Femur (tissue), 1 donor: ENCODE measurements around the gene DUSP18.
"Not testable (repeated sequence)": the region's sequence is repeated elsewhere in the genome, so short reads cannot be mapped to it uniquely, and the experiment has no call there.

ENCODE experiments used
- DNase-seq: peaks from one replicate; pipeline ENCODE4 v3.0.0-alpha.2; 2017

The DUSP18 gene

DNA sequence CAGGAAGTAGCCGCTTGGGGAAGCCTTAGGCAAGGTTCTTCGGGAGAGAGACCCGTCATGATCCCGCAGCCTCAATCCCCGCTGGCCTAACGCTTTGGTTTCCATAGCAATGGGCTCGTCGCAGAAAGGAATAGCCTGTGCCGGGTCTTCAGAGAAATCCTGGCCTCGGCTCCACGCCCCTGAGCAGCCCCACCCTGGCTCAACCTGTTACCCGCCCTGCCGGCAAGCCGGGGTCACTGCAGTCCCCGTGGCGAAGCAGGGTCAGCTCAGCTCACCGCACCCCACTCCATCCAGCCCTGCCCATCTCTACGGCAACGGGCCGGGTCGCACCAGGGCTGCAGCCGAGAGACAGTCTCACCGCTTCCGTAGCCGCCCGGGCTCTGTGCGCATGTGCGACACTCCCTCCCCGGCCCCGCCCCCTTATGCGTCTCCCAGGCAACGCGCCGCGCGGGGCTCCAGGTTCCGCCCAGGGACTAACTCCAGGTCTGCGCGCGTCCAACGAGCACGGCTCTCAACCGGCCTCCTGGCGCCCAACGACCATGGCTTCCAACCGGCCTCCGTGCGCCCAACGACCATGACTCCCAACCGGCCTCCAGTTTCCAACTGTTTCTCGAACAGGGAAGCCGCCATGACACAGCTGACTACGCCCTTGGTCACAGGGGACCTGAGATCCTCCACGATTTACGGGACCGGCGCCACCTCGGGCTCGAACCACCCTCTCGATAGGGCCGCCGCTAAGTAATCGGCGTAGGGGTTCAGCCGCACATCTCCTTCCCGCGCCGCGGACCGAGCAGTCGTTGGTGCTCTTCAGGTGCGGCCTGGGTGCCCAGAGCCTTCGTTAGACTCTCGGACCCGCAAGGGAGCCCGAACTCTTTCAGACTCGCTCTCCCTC, at the start of gene DUSP18:
Gene DUSP18, minus strand, starts transcription at position 382 of the 892 bp plus-strand sequence. CDS start 3,872 bp downstream, outside the sequence.
- DNase-seq, result peak; percentile 95

DNA sequence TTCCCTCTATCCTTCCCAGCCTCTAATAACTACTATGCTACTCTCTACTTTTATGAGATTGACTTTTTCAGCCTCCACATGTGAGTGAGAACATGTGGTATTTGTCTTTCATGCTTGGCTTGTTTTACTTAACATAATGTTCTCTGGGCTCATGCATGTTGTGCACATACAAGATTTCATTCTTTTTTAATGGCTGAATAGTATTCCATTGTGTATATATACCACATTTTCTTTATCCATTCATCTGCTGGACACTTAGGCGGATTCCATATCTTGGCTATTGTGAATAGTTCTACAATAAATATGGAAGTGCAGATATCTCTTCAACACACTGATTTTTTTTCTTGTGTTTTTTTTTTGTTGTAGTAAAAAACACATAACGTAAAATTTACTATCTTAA, 46.4 kb upstream of the DUSP18 start:
- no peak for DNase-seq

DNA sequence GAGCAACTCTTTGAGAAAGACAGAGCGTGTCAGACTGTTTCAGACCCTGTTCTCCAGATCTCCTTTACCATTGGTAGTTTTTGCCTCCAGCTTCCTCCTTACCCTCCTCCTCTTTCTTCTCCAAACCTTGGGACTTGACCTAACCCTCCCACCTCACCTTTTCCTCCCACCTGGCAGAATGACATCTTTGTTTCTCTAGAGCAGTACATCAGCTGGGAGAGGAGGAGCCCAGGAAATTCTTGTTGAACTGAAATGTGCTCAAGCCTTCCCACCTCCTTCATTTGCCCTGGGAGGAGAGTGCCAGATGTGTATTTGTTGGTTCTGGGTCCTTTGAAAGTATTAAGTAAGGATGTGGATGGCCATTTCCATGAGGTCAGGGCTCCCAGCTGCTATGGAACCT, 44.4 kb upstream of the DUSP18 start:
- DNase-seq, result no peak

DNA sequence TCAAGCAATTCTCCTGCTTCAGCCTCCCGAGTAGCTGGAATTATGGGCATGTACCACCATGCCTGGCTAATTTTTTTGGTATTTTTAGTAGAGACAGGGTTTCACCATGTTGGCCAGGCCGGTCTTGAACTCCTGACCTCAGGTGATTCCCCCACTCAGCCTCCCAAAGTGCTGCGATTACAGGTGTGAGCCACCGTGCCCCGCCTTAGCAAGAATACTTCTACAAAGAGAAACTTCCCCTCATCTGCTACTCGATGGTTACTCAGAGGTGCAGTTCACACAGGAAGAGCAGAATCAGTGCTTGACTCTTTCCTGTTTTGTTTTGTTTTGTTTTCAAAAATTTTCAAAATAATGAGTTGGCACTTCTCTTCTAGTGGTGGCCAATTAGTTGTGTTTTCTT, 42.3 kb upstream of the DUSP18 start:
- DNase-seq, result not testable (repeated sequence)

DNA sequence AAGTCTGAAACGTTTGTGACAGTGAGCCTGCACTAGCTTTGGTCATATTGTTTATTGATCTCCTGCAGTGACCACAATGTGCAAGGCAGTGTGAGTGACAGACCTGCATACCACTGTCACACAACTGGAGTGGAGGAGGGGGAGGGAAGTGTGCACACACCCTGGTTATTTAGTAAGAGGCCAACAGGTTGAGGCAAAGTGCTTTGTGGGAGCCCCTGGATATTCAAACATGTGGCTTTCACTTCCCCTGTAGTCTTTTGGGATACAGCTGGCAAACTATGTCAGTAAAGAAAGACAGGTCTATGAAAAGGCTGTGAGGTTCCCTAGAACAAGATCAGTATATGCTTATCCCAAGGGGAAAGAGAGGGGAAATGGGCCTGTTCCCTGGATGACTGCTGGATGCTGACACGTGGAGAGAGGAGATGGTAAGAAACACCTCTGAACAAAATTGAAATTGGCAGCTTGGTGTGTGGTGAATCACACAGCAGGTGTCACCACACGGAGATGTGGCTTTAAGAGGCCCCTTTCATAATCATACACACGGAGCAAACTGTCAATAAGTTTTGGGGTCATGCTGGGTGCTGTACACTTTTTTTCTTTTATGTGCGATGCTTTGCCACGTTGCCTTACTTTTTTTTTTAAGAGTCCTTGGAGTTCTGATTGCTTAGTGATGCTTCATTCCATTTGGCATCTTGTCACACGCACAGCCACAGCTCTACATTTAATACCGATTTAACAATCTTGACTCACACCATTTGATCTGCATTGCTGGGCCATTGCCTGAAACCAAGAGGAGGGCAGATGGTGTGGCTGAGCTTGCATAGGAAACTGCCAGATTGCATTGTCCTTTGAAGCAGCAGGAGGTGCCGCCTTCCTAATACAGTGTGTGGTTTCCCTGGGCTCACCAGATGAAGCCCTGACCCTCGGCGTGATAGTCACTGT, 38.3 kb upstream of the DUSP18 start:
- no peak for DNase-seq

DNA sequence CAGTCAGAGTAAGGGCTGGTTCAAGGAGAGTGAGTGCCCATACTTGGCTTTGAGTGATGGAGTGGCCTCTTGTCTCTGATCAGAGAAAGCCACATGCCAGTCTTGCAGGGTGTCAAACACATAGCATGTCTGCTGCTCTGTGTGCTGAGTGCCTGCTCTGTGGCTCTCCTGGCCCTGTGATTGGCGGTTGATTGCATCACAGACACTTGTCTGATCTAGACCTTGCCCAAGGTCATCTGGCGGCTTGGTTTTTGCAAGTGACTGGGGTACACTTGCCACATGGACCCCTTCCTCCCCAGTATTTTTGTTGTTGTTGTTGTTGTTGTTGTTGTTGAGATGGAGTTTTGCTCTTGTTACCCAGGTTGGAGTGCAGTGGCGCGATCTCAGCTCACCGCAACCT, 37.3 kb upstream of the DUSP18 start:
- DNase-seq, result no peak

DNA sequence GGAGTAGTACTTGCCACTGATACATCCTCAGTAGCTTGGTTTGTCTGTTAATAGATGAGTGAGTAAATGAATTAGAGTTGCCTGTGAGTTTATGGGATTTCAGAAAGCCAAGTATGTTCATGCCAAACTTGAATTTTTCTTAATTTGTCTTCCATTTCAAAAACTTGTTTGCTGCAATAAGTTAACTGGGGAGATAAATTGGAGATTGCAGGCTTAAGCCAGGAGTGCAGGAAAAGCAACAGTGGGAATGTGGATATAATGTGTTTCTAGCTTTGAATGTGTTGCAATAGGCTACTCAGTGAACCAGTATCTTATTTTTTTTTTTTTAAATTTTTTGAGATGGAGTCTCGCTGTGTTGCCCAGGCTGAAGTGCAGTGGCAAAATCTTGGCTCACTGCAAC, 35.2 kb upstream of the DUSP18 start:
- DNase-seq, result no peak

DNA sequence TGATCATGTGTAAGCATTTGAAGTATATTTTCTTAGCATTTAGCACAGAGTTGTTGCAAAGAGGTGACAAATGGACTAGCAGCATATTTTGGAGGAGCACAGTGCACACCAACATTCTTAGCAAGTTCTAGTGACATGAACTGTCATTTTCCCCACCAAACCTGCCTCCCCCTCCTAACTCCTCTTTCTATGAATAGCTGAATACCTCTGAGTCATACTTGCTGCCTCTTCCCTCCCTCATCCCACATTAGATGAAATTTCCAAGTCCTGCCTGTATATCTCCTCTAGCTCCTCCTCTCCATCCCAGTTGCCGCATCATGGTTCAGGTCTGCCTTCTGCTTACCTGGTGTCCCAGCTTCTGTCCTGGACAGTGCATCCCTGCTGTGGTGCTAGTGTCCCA, 34.2 kb upstream of the DUSP18 start:
- no peak for DNase-seq

DNA sequence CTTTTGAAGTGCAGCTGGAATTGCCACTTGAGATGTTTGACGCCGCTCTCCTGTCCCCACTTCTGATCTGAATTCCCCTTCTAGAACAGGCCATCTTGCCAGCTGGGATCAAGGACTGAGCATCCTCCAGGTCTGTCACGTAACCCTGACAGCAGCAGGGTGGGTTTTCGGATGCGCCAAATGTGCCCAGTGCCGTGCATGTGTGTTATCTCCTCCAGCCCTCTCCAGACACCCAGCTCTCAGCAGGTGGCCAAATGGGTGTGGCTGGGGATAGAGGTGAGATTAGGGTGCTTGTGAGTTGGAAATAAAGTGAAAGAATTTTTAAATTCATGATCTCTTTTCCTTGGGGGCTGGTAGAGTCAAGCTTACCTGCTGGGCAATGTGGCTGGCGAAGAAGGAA, 30.3 kb upstream of the DUSP18 start:
- no peak for DNase-seq

DNA sequence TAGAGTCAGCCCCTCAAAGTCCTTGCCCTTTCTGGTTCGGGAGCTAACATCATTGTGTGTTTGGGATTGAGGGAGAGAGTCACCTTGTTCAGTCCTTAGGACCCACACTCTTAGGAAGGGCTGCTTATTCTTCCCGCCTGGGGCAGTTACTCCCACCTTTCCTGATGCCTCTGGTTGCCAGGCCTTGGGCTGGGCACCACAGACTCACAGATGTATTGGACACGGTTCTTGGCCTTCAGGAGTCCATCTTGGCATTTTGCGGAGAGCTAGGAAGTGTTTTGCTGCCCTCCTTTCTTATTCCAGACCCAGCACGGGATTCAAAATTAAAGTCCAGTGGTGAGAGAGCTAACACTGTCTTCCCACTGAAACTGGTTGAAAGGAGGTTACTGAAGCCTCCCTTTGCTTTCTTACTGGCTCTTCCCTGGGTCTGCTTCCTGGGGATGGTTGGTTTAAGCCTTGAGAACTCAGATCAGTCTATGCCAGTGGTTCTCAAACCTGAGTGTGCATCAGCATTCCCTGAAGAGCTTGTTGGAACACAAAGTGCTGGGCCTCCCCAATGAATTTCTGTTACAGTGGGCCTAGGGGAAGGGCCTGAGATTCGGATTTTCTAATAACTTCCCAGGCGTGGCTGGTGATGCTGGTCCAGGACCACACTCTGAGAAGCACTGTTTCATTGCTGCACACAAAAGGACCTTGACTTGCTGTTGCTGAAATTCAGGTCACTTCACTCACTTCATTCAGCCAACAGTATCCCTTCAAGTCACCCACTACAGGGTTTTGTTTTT, 28.4 kb upstream of the DUSP18 start:
- DNase-seq, result no peak

DNA sequence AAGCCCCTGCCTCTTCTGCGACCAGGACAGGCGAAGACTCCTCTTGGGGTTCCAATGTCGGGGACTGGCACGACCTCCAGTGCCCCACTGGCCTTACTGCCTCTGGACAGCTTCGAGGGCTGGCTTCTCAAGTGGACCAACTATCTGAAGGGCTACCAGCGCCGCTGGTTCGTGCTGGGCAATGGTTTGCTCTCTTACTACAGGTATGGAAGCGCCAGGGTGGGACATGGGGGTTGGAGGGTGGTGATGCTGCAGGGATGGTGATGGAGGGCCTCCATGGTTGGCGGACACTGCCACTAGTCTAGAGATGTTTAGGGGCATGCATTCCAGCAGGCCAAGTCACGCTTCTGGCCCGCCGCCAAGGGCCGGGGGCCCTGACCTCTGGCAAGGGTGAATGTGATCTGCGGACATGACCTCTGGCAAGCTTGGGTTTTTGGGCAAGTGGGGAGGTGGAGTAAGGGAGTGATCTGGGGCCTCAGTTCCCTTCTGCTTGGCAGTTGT, 27.7 kb upstream of the DUSP18 start:
- peak; percentile 26 for DNase-seq

DNA sequence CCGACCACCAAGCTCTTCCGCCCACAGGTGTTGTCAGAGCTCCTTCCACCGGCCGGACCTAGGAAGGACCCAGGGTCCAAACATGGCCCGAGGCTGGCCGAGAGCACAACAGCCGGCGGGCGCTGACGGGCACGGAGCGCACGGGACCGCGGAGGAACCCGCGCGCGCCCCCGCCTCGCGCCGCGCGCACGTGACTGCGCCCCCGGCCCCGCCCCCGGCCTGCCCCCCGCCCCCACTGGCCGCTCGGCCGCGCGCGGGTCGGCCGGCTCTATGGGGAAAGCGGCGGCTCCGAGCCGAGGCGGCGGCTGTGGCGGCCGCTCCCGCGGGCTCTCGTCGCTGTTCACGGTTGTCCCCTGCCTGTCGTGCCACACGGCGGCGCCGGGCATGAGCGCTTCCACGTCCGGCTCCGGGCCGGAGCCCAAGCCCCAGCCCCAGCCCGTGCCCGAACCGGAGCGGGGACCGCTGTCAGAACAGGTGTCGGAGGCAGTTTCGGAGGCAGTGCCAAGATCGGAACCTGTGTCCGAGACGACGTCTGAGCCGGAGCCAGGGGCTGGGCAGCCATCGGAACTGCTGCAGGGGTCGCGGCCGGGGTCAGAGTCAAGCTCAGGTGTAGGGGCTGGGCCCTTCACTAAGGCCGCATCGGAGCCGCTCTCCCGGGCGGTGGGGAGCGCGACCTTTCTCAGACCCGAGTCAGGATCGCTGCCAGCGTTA, 27.1 kb upstream of the DUSP18 start, which contains the start of gene OSBP2:
Gene OSBP2, plus strand, starts transcription at position 235 of the 711 bp plus-strand sequence. Its CDS starts 36 bp downstream, at position 271.
- DNase-seq, result peak; percentile 32

DNA sequence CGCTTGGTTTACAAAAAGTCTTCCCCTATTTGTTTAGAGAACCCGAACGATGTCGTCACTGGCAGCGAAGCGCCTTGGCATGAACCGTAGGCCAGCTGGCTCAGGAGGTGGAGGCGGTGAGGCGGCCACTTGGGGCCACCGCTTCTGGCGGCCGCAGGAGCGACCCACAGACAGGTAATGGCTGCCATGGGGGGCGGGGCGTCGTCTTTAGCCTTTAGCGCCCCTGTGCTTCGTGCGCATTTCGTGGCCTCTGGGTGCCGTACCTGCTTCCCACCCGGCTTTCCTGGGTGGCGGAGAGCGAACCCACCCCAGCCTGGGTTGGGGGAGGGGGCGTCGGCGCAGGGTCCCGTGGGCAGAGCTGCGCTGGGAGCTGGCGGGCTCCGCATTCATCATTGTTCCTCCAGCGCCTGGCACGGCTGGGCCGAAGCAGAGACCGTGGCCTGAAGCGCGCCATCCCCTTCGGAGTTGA, 26.5 kb upstream of the DUSP18 start:
- DNase-seq, result peak; percentile 50

DNA sequence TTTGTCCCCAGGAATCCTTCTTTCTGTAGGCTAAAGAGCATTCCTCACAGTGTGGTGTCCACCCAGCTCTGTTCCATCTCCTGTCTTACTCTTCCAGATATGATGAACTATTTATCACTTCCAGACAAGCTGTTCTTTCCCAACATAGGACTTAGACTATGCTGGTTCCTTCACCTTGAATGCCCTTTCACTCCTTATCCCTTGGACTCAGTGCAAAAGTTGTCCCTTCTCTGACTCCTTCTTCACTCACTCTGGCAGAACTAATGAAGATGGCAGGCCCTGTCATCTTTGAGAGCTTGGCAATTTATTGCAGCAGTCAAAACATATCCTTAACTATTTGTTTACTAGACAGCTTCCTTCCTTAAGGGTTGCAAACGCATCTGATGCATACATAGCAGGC, 23.5 kb upstream of the DUSP18 start:
- no peak for DNase-seq

DNA sequence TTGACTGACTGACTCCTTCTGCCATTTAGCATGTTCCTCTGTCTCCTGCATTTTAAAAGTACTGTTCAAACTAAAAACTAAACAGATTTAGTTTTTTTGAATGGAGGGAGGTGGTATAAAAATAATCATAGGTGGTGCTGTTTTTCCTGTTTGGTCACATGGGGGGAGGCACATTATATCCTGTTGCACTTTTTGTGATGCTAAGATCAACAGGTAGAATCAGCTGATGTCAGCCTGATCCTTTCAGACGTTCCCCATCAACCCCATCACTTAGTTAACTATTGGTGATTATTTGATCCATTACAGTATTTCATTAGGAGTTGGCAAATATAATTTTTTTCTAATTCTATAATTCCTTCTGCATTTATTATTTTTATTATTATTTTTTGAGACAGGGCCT, 21.9 kb upstream of the DUSP18 start:
- no peak for DNase-seq

DNA sequence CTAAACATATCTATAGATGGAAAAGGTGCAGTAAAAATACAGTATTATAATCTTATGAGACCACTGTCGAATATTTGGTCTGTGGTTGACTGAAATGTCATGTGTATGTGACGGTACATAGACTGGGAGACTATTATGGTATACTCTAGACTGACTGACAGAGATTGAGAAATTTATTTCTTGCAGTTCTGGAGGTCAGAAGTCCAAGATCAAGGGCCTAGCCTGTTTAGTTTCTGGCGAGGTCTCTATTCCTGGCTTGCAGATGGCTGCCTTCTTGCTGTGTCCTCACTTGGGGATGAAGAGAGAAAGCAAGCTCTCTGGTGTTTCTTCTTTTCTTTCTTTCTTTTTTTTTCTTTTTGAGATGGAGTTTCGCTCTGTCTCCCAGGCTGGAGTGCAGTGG, 19.7 kb upstream of the DUSP18 start:
- no peak for DNase-seq

DNA sequence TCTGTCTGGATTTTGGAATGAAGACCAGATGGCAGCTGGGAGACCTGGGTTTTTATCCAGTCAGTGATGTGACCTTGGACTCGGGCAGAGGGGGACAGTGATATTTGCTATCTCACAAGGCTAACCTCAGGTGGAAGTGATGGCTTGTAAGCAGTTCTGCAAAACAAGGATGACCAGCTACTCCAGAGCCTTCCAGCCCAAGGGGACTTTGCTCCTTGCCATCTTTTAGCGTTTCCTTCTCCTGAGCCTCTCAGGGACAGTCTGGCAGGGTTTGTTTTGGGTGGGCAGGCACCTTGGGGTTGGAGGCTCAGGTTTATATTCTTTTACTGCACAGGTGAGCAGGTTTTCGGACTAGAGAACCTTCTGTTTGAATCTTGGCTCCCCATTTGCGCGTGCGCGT, 17.5 kb upstream of the DUSP18 start:
- DNase-seq, result no peak

DNA sequence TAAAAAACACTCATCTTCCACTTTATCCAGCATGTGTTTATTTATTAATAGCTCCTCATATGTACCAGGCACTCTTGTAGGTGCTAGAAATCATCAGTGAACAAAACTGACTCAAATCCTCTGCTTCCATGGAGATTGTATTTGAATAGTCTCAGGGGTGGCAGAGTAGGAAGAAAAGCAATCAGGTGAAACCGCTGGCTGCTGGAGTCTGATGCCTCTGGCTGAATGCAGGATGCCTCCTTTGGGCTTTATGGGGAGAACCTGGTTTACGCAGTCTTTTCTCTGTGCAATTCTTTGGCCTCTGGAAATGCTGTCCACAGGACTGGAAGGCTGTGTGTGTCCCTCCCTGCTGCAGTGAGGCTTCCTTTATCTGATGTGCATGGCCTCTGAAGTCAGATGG, 14.2 kb upstream of the DUSP18 start:
- no peak for DNase-seq

DNA sequence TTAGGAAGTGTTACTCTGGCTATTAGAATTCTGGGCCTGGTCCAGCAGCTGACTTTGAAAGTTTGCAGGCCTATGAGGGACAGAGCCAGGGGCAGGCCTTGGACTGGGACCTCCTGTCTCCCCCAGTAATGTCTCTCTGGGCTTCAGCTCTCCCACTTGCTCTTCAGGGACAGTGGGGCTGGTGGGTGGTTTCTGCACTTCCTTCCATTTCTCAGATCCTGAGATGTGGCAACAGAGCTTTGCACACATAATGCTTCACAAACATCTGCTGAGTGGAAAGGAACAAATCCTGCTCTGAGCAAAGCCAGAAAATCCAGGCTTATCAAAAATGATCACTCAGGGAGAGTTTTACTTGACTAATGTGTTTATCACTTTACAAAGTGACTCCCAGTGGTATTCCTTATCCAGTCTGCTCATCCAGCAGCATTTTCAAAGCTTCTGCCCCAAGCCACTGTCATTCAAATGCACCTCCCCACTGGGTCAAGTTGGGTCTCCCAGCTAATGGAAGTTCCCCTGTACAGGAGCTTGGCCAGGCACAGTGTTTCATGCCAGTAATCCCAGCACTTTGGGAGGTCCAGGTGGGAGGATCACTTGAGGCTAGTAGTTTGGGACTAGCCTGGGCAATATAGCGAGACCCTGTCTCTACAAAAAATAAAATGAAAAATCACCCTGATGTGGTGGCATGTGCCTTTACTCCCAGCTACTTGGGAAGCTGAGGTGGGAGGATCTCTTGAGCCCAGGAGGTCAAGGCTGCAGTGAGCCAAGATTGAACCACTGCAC, 13.5 kb upstream of the DUSP18 start:
- DNase-seq, result no peak

DNA sequence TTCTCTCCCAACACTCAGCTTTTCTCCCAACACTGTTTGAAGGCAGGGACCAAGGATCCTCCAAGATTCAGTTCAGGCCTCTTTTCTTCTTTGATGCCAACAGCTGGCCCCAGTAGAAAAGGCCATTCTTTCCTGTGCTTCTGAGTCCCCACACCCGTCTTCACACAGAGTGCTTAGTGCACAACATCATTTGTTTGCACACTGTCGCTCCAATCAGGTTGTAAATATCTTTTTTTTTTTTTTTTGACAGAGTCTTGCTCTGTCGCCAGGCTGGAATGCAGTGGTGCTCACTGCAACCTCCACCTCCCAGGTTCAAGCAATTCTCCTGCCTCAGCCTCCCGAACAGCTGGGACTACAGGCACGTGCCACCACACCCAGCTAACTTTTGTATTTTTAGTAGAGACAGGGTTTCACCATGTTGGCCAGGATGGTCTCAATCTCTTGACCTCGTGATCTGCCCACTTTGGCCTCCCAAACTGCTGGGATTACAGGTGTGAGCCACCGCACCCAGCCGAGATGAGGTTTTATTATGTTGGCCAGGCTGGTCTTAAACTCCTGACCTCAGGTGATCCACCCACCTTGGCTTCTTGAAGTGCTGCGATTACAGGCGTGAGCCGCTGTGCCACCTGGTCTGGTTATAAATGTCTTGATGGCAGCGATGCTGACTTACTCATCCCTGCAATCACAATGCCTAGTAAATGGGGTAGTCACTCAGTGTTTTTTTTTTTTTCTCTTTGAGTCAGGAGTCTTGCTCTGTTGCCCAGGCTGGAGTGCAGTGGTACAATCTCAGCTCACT, 12.4 kb upstream of the DUSP18 start:
- not testable (repeated sequence) for DNase-seq
